Measurements from ENCODE around the gene NIPAL1.
A peak's percentile ranks its signal among the peaks of the same experiment; 100 is the strongest.

The NIPAL1 gene

DNA sequence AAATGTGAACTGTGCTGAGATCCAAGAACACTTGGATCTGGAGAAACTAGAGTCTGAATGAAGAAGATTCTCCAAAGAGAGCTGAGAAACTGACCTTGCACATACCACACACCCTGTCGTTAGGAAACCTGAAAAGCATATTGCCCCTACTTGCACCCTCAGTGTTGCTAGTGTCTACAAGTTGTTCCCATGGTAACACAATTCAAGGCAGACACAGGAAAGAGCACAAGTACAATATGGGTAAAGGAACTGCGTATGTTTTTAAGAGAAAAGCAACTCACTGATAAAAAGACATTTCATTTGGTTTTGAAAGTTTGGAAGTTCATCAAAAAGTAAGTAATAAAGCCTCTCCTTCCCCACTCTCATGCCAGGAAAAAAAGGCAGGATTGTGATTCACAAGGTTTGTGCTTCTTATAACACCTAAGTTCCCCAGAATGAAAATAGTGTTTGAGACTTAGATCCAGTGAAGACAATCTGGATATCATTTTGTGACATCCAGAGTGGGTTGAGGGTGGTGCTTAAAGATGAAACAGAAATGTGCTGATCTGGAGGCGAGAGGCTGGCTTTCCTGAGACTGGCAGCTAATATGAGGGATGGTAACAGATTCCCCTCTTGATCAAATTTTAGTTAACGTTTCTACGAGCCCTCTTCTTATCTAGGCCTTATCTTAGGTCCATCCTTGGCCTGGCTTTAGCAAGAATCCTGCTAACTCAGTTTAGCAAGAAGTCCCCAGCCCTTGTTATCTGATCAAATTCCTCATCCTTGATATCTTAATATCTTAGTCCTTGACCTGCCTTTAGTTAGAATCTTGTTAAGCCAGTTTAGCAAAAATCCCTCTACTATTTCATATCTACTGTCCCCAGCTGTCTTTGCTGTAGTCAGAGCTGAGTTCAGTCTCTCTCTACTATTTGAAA, 42.3 kb downstream of the NIPAL1 start:
- no peak for FAIRE-seq

DNA sequence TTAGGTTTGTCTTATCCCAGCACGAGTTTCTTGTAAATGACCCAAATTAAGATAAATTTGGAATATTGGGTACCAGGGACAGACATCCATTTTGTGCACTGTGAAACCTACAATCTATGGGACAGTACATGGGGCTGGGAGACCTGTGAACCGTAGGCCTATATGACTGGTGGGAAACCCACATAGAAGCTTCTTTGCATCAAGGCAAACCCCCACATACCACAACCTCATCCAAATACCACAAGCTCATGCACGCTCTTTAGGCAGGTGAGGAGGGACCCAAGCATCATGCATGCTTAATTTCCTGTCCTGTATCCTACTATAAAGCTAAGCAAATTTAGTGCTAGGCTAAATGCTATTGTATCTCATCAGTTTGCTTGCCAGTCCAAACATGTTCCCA, 47.8 kb downstream of the NIPAL1 start:
- FAIRE-seq (peak; percentile 28), DNase-seq (ENCODE audit: insufficient read length, low spot score) (no peak)

More for the DNA sequence above, 42.3 kb downstream of the NIPAL1 start:
- DNase-seq (ENCODE audit: insufficient read length, low spot score), result no peak

DNA sequence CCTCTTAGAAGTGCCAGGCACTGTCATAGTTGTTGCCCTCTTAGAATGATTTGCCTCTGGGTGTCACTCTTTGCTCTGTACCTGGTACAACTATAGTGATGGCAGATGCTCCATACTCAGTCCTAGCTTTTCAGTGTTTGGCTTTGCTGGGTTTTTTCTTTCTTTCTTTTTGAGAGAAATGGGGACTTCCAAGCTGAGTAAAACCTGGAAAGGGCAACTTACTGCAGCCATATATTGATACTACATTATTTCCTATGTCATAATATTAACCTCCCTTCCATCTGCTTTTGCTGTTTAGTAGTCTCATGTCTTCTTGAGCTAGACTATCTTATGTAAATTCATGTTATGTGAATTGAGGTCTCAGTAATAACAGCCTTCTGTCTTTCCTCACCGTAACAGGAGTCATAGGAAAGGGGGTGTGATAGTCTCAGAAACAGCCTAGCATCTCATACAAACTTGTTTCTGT, 49.0 kb downstream of the NIPAL1 start:
- FAIRE-seq (peak; percentile 68), DNase-seq (ENCODE audit: insufficient read length, low spot score) (no peak)

DNA sequence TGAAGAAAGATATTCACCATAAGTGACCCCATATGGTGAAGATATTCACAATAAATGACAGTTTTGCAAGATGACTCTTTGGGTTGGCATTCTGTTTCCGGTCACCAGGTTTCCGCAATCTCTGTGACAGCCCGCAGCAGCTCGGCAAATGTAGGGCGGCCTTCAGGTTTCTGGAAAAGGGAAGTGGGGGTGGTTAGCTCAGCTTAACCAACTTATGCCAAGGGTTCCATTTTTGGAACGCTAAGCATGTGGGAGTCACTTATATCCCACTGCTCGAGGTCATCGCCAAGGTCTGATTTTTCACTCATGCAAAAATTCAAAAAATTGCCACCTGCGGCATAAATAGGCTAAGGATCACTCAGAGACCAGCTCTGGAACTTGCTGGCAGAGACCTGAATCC, 51.0 kb downstream of the NIPAL1 start:
- FAIRE-seq, result no peak
- DNase-seq (ENCODE audit: insufficient read length, low spot score), result no peak

DNA sequence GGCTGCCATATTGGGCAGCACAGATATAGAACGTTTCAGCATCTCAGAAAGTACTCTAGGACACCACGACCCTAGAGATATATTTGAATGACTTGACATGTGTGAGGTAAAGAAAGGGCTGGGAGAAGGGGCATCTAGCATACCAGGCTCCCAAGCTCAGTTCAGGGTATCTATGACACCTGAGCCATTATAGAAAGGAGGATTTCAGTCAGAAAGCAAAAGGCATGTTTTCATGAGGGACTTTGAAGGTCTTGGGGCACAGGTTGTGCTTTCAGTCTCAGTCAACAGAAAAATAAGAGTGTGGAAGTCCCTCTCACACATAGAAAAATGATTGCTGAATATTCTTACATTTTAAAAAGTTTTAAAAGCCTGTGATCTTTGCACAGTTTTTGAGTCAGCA, 51.6 kb downstream of the NIPAL1 start:
- no peak for DNase-seq (ENCODE audit: insufficient read length, low spot score)
- FAIRE-seq, result no peak

DNA sequence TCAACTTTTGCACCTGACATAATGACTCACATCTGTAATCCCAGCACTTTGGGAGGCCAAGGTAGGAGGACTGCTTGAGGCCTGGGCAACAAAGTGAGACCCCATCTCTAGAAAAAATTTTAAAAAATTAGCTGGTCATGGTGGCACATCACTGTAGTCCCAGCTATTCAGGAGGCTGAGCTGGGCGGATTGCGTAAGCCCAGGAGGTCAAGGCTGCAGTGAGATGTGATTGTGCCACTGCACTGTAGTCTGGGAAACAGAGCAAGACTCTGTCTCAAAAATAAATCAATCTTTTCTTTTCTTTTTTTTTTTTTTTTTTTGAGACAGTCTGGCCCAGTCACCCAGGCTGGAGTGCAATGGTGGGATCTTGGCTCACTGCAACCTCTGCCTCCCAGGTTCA, 52.5 kb downstream of the NIPAL1 start:
- FAIRE-seq (no peak), DNase-seq (ENCODE audit: insufficient read length, low spot score) (no peak)

DNA sequence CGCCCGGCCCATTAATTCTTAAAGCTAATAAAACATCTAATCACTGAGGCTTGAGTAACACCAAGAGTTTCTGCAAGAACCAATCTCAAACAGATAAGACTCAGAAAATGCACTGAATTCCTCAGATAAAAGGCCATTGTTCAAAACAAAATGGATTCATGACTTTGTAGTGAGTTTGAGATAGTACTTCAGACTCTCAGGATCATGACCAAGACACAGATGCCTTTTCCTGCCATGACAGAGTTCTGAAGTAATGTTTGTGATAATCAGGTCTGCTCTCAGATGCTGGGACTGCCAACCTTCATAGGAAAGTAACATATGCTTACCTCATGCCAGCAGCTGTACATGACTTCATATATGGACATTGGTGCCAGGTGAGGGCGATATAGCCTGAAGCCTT, 54.6 kb downstream of the NIPAL1 start:
- DNase-seq (ENCODE audit: insufficient read length, low spot score), result no peak
- FAIRE-seq, result peak; percentile 72

DNA sequence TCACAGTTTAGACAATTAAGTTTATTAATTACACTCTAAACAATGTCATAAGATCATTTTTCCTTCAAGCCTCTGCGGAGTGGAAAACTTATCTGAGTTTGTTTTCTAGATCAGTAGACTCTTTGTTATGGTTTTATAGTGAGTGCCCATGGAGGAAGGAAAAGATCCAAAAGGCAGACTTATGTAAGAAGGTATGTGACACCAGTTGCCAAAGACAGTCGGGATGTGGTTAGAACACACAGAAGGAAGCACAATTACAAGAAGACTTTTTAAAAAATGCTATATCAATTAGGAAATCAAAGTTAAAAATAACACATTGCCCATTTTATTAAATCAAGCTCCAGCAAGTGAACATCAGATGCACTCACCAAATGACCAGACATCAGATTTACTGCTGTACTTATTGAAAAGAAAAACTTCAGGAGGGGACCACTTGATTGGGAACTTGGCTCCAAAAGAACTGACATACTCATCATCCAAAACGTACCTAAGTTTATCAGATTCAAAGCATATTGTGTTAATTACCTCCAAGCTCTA, 57.1 kb downstream of the NIPAL1 start:
- DNase-seq (ENCODE audit: insufficient read length, low spot score) (no peak), FAIRE-seq (no peak)

DNA sequence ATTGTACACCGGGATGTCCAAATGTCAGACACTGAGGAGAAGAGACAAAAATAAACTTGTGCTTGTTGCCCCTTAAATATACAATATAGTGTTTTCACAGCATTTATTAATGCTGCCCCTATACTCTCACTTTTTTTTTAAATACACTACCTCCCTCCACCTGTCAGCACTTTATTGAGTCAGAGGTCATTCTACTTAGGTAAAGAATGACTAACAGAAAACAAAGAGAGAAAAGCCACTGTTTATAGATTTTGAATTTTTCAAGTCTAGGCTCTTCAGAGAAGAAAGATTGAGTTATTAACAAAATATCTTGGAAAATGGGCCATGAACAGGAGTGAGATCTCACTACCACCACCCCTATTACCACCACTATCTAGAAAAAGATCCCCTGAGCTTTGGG, 58.1 kb downstream of the NIPAL1 start:
- FAIRE-seq (no peak), DNase-seq (ENCODE audit: insufficient read length, low spot score) (no peak)

DNA sequence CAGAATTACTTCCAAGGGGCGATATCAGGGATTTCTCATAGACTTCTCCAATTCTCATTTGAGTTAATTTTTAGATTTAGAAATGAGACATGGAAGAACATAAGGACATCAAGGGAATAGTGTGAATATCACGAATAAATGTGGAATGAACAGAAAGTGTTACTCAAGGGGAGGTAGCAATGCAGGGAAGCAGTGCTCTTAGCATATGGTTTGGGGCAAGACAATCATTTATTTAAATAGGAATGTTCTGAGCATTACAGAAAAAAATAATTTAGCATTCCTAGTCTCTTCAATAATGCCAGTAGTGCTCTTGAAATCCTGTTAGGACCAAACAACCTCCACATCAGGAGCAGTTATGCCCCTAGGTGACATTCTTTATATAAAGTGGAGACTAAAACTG, 61.9 kb downstream of the NIPAL1 start:
- FAIRE-seq (no peak), DNase-seq (ENCODE audit: insufficient read length, low spot score) (no peak)

DNA sequence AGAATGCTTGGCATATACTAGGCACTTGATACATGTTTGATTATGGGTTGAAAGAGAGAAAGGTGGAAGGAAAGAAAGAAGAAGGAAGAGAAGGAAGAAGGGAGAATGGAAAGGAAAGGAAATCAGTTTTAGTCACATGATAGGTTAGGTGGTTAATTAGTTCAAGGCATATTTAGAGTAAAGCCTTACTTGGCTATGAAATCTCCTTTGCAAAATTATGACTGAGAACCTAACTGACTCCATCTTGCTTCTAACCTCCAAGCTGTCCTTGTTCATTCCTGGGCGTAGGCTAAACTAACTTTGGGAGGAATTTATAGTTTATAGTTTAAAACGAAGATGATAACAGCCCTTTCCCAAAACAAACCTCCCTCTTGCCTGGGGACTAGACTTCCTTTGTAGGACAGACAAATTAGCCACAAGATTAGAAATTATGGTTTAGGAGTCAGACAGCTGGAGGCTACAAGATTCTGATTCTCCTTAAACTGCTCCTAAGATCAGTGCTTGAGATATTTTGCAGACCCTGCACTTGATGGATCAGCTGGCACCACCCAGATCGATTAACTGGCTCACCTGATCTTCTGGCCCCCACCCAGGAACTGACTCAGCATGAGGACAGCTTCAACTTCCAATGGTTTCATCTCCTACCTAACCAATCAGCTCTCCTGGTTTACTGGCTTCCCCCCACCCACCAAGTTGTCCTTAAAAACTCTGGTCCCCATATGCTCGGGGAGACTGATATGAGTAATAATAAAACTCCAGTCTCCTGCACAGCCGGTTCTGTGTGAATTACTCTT, 62.5 kb downstream of the NIPAL1 start:
- no peak for FAIRE-seq
- no peak for DNase-seq (ENCODE audit: insufficient read length, low spot score)

DNA sequence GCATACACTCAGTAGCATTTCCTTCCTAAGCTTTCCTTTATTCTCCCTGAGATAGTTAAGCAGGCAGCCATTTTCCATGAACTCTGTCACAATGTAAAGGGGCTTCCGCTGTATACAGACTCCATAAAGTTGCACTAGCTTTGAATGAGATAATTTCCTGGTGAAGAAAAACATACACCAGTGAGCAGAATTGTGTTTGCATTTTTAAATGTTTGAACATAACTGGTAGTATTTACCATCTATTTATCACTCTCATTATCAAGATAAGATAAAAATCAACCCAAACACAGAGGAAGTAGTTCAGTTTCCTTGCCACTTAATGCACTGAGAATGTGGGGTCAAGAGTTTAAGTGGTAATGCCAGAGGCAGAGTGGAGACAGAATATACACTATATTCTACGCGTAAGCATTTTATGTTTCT, 63.4 kb downstream of the NIPAL1 start:
- FAIRE-seq, result no peak
- DNase-seq (ENCODE audit: insufficient read length, low spot score), result no peak

DNA sequence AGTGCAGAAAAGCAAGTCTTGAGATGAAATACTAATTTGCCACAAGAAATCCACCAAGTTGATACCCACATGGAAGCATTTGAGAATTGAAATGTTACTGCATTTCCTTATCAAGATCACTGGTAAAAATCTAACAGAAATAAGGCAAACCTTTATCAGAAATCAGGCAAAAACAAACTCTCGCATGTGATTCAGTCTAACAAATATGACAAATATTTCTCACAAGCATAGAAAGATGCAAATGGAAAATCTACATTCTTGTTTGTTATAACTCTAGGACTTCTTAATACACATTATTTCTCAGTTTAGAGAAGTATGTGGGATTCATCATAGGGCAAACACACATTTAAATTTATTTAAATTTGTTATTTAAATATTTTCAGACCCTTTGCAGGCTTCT, 64.6 kb downstream of the NIPAL1 start:
- DNase-seq (ENCODE audit: insufficient read length, low spot score) (no peak), FAIRE-seq (no peak)

DNA sequence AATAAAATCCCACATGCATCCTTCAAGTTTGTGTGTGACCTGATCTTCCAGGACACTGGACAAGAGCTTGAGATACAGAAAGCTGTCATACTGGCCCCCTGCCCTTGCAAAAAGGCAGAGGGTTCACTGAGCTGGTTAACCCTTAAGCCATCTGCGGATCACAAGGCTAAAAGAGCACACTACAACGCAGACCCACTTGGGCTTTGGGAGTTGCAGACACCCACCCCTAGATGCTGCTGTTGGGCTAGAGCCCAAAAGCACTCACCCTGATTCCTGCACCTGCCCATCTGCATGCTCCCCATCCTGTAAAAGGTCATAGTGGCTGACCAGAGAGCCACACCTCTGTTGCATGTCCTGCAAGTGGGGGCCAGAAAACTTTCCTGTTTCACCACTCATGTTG, 66.4 kb downstream of the NIPAL1 start:
- FAIRE-seq (no peak), DNase-seq (ENCODE audit: insufficient read length, low spot score) (no peak)

DNA sequence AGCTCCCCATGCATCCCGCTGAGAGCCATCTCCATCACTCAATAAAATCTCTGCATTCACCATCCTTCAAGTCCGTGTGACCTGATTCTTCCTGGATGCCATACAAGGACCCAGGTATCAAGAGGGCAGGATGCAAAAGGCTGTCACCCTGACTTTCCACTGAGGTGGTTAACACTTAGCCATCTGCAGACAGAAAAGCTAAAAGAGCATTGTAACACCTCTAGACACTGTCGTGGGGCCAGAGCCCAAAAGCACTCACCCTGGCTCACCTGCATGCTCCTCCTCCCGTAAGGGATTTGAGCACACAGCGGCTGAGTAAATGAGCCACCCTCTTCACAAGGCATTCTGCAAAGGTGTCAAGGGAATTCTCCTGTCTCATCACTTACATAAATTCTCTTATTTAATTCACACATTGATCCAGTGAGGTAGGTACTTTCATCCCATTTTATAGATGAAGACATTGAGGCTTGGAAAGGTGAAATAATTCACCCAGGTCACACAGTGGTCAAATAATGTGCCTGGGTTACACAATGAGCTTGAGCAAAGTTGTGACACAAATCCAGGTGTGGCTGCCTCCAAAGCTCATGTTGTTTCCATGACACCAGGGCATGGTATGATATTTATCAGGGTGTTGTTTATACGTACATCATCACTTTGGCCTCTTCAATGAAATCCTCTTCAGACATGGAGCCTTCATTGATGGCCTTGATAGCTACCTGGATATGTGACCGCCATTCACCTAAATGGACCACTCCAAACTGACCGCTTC, 69.4 kb downstream of the NIPAL1 start:
- DNase-seq (ENCODE audit: insufficient read length, low spot score), result no peak
- FAIRE-seq, result no peak

All from GM19239 (cell line).